ENCODE measurements around the gene KTI12.
"Not testable (repeated sequence)": the region's sequence is repeated elsewhere in the genome, so short reads cannot be mapped to it uniquely, and the experiment has no call there.

KTI12 gene

GRCh38 chr1:52033190-52034049 lies at the start of gene KTI12:
Gene KTI12 (minus strand): TSS chr1:52033810. CDS start chr1:52033761, 49 bp downstream.
- DNase-seq: peak; percentile 91

GRCh38 chr1:52080014-52080415 lies 46.4 kb upstream of the KTI12 start:
- DNase-seq: no peak

GRCh38 chr1:52077277-52077676 lies 43.7 kb upstream of the KTI12 start:
- DNase-seq: not testable (repeated sequence)

- no peak for DNase-seq
Measured at GRCh38 chr1:52072291-52072690, 38.7 kb upstream of the KTI12 start.

GRCh38 chr1:52070704-52071103 lies 37.1 kb upstream of the KTI12 start:
- no peak for DNase-seq

- DNase-seq: no peak
Measured at GRCh38 chr1:52063192-52063591, 29.6 kb upstream of the KTI12 start.

- DNase-seq: no peak
Measured at GRCh38 chr1:52060822-52061221, 27.2 kb upstream of the KTI12 start.

- no peak for DNase-seq
Measured at GRCh38 chr1:52059888-52060287, 26.3 kb upstream of the KTI12 start.

GRCh38 chr1:52059321-52059720 lies 25.7 kb upstream of the KTI12 start:
- no peak for DNase-seq

GRCh38 chr1:52057876-52058415 lies 24.3 kb upstream of the KTI12 start:
- no peak for DNase-seq

GRCh38 chr1:52057255-52057654 lies 23.6 kb upstream of the KTI12 start:
- DNase-seq: peak; percentile 29

GRCh38 chr1:52056937-52057231 lies 23.3 kb upstream of the KTI12 start:
- DNase-seq: no peak

GRCh38 chr1:52056163-52056936 lies 22.7 kb upstream of the KTI12 start, which contains the start of gene BTF3L4:
Gene BTF3L4 (plus strand): TSS chr1:52056295. CDS start chr1:52059848, 3,553 bp downstream.
- DNase-seq: peak; percentile 99

GRCh38 chr1:52055866-52056162 lies 22.2 kb upstream of the KTI12 start:
- DNase-seq: no peak

- DNase-seq: peak; percentile 95
Measured at GRCh38 chr1:52055066-52055865, 21.7 kb upstream of the KTI12 start, which contains the start of gene TXNDC12. Gene TXNDC12 (minus strand): TSS chr1:52055191. CDS start chr1:52055096, 95 bp downstream.

- peak; percentile 34 for DNase-seq
Measured at GRCh38 chr1:52054496-52055065, 21.0 kb upstream of the KTI12 start.

- DNase-seq: no peak
Measured at GRCh38 chr1:52053862-52054261, 20.3 kb upstream of the KTI12 start.

GRCh38 chr1:52049337-52049736 lies 15.7 kb upstream of the KTI12 start:
- DNase-seq: not testable (repeated sequence)

- not testable (repeated sequence) for DNase-seq
Measured at GRCh38 chr1:52045666-52046195, 12.1 kb upstream of the KTI12 start.

GRCh38 chr1:52045236-52045635 lies 11.6 kb upstream of the KTI12 start:
- peak; percentile 13 for DNase-seq

- DNase-seq: no peak
Measured at GRCh38 chr1:52041551-52042185, 8.1 kb upstream of the KTI12 start.

GRCh38 chr1:52037909-52038308 lies 4.3 kb upstream of the KTI12 start:
- DNase-seq: peak; percentile 64

Data from NCI-H82 (cell line).